Measurements from ENCODE around the gene THSD7B. TPM values are rescaled to one million over a fixed set of nuclear protein-coding genes. Genes with fewer than 3 reads are reported as not detected.
"Not testable (repeated sequence)": the region's sequence is repeated elsewhere in the genome, so short reads cannot be mapped to it uniquely, and the experiment has no call there.

The THSD7B gene
- total RNA-seq, 1 donor from 2014 or later: not detected

- no peak overlapping the region for H3K4me3 Mint-ChIP-seq
- no peaks in the 10 kb centered on the region for H3K4me1 Mint-ChIP-seq (ENCODE audit: low read depth)
- DNase-seq (ENCODE audit: low spot score): no peak
- H3K27me3 Mint-ChIP-seq (ENCODE audit: insufficient read depth): no peaks in the 10 kb centered on the region
- peaks cover 3% of the 10 kb centered on the region for H3K9me3 Mint-ChIP-seq
- no peak overlapping the region for H3K27ac Mint-ChIP-seq
- H3K36me3 Mint-ChIP-seq (ENCODE audit: low read depth): no peaks in the 10 kb centered on the region
- intact Hi-C loops (cut with micrococcal nuclease): no loop called here
Observed at GRCh38 chr2:137321566-137321965, 556.2 kb downstream of the THSD7B start.

GRCh38 chr2:137331562-137331961 is 566.2 kb downstream of the THSD7B start:
- intact Hi-C loops (cut with micrococcal nuclease); H3K27me3 Mint-ChIP-seq (ENCODE audit: insufficient read depth); H3K36me3 Mint-ChIP-seq (ENCODE audit: low read depth); H3K9me3 Mint-ChIP-seq; H3K27ac Mint-ChIP-seq; DNase-seq (ENCODE audit: low spot score); H3K4me1 Mint-ChIP-seq (ENCODE audit: low read depth); H3K4me3 Mint-ChIP-seq: not testable (repeated sequence)

GRCh38 chr2:137333386-137334165 is 568.2 kb downstream of the THSD7B start:
- peaks cover 9% of the 10 kb centered on the region for H3K9me3 Mint-ChIP-seq
- no peaks in the 10 kb centered on the region for H3K27me3 Mint-ChIP-seq (ENCODE audit: insufficient read depth)
- intact Hi-C loops (cut with micrococcal nuclease): no loop called here
- H3K4me1 Mint-ChIP-seq (ENCODE audit: low read depth): no peaks in the 10 kb centered on the region
- no peak for DNase-seq (ENCODE audit: low spot score)
- no peak overlapping the region for H3K4me3 Mint-ChIP-seq
- H3K36me3 Mint-ChIP-seq (ENCODE audit: low read depth): no peaks in the 10 kb centered on the region
- H3K27ac Mint-ChIP-seq: no peak overlapping the region

- no peak for DNase-seq (ENCODE audit: low spot score)
- Mint-ChIP-seq H3K27me3 (ENCODE audit: insufficient read depth) (no peaks in the 10 kb centered on the region), H3K27ac (no peak overlapping the region), H3K9me3 (no peaks in the 10 kb centered on the region), H3K4me3 (no peak overlapping the region), H3K36me3 (ENCODE audit: low read depth) (no peaks in the 10 kb centered on the region), H3K4me1 (ENCODE audit: low read depth) (no peaks in the 10 kb centered on the region)
- intact Hi-C loops (cut with micrococcal nuclease): no loop called here
Observed at GRCh38 chr2:137336067-137336466, 570.7 kb downstream of the THSD7B start.

- Mint-ChIP-seq H3K4me3 (no peak overlapping the region), H3K36me3 (ENCODE audit: low read depth) (no peaks in the 10 kb centered on the region)
Observed at GRCh38 chr2:137339051-137339450, 573.7 kb downstream of the THSD7B start.

GRCh38 chr2:137345994-137346393 is 580.6 kb downstream of the THSD7B start:
- H3K9me3 Mint-ChIP-seq: no peaks in the 10 kb centered on the region
- no peaks in the 10 kb centered on the region for H3K4me1 Mint-ChIP-seq (ENCODE audit: low read depth)
- no peak overlapping the region for H3K27ac Mint-ChIP-seq
- H3K4me3 Mint-ChIP-seq: no peak overlapping the region
- no peaks in the 10 kb centered on the region for H3K27me3 Mint-ChIP-seq (ENCODE audit: insufficient read depth)
- H3K36me3 Mint-ChIP-seq (ENCODE audit: low read depth): no peaks in the 10 kb centered on the region
- intact Hi-C loops (cut with micrococcal nuclease): no loop called here
- no peak for DNase-seq (ENCODE audit: low spot score)

More at GRCh38 chr2:137339051-137339450, 573.7 kb downstream of the THSD7B start:
- Mint-ChIP-seq H3K9me3 (no peaks in the 10 kb centered on the region), H3K4me1 (ENCODE audit: low read depth) (no peaks in the 10 kb centered on the region), H3K27me3 (ENCODE audit: insufficient read depth) (no peaks in the 10 kb centered on the region), H3K27ac (no peak overlapping the region)
- no peak for DNase-seq (ENCODE audit: low spot score)
- intact Hi-C loops (cut with micrococcal nuclease): no loop called here

GRCh38 chr2:137348301-137348700 is 583.0 kb downstream of the THSD7B start:
- no peaks in the 10 kb centered on the region for H3K9me3 Mint-ChIP-seq
- H3K4me1 Mint-ChIP-seq (ENCODE audit: low read depth): no peaks in the 10 kb centered on the region
- intact Hi-C loops (cut with micrococcal nuclease): no loop called here
- no peaks in the 10 kb centered on the region for H3K36me3 Mint-ChIP-seq (ENCODE audit: low read depth)
- H3K4me3 Mint-ChIP-seq: no peak overlapping the region
- DNase-seq (ENCODE audit: low spot score): no peak
- H3K27me3 Mint-ChIP-seq (ENCODE audit: insufficient read depth): no peaks in the 10 kb centered on the region
- no peak overlapping the region for H3K27ac Mint-ChIP-seq

- Mint-ChIP-seq H3K27me3 (ENCODE audit: insufficient read depth) (no peaks in the 10 kb centered on the region), H3K4me3 (no peak overlapping the region), H3K27ac (no peak overlapping the region), H3K9me3 (peaks cover 22% of the 10 kb centered on the region), H3K4me1 (ENCODE audit: low read depth) (no peaks in the 10 kb centered on the region), H3K36me3 (ENCODE audit: low read depth) (no peaks in the 10 kb centered on the region)
- intact Hi-C loops (cut with micrococcal nuclease): no loop called here
- DNase-seq (ENCODE audit: low spot score): no peak
Observed at GRCh38 chr2:137357634-137358033, 592.3 kb downstream of the THSD7B start.

- H3K4me1 Mint-ChIP-seq (ENCODE audit: low read depth): no peaks in the 10 kb centered on the region
- intact Hi-C loops (cut with micrococcal nuclease): no loop called here
Observed at GRCh38 chr2:137367361-137367760, 602.0 kb downstream of the THSD7B start.

GRCh38 chr2:137369106-137369505 is 603.8 kb downstream of the THSD7B start:
- intact Hi-C loops (cut with micrococcal nuclease): no loop called here
- H3K27me3 Mint-ChIP-seq (ENCODE audit: insufficient read depth): no peaks in the 10 kb centered on the region
- peaks cover 5% of the 10 kb centered on the region for H3K9me3 Mint-ChIP-seq
- H3K4me3 Mint-ChIP-seq: no peak overlapping the region
- no peak for DNase-seq (ENCODE audit: low spot score)
- H3K4me1 Mint-ChIP-seq (ENCODE audit: low read depth): no peaks in the 10 kb centered on the region
- H3K27ac Mint-ChIP-seq: no peak overlapping the region
- H3K36me3 Mint-ChIP-seq (ENCODE audit: low read depth): no peaks in the 10 kb centered on the region

More at GRCh38 chr2:137367361-137367760, 602.0 kb downstream of the THSD7B start:
- no peaks in the 10 kb centered on the region for H3K36me3 Mint-ChIP-seq (ENCODE audit: low read depth)
- H3K27me3 Mint-ChIP-seq (ENCODE audit: insufficient read depth): no peaks in the 10 kb centered on the region
- H3K9me3 Mint-ChIP-seq: peaks cover 16% of the 10 kb centered on the region
- DNase-seq (ENCODE audit: low spot score): no peak
- H3K27ac Mint-ChIP-seq: no peak overlapping the region
- no peak overlapping the region for H3K4me3 Mint-ChIP-seq

GRCh38 chr2:137379186-137379585 is 613.8 kb downstream of the THSD7B start:
- Mint-ChIP-seq H3K4me1 (ENCODE audit: low read depth) (no peaks in the 10 kb centered on the region), H3K27ac (no peak overlapping the region), H3K4me3 (no peak overlapping the region), H3K9me3 (peaks cover 18% of the 10 kb centered on the region), H3K36me3 (ENCODE audit: low read depth) (no peaks in the 10 kb centered on the region), H3K27me3 (ENCODE audit: insufficient read depth) (no peaks in the 10 kb centered on the region)
- DNase-seq (ENCODE audit: low spot score): no peak
- intact Hi-C loops (cut with micrococcal nuclease): no loop called here

GRCh38 chr2:137380610-137381009 is 615.3 kb downstream of the THSD7B start:
- H3K9me3 Mint-ChIP-seq: peaks cover 23% of the 10 kb centered on the region
- H3K4me3 Mint-ChIP-seq: no peak overlapping the region
- intact Hi-C loops (cut with micrococcal nuclease): no loop called here
- H3K36me3 Mint-ChIP-seq (ENCODE audit: low read depth): no peaks in the 10 kb centered on the region
- no peaks in the 10 kb centered on the region for H3K27me3 Mint-ChIP-seq (ENCODE audit: insufficient read depth)
- no peaks in the 10 kb centered on the region for H3K4me1 Mint-ChIP-seq (ENCODE audit: low read depth)
- no peak for DNase-seq (ENCODE audit: low spot score)
- H3K27ac Mint-ChIP-seq: no peak overlapping the region

- Mint-ChIP-seq H3K9me3 (peaks cover 23% of the 10 kb centered on the region), H3K36me3 (ENCODE audit: low read depth) (no peaks in the 10 kb centered on the region), H3K4me3 (no peak overlapping the region), H3K27me3 (ENCODE audit: insufficient read depth) (no peaks in the 10 kb centered on the region), H3K27ac (no peak overlapping the region), H3K4me1 (ENCODE audit: low read depth) (no peaks in the 10 kb centered on the region)
- DNase-seq (ENCODE audit: low spot score): no peak
- intact Hi-C loops (cut with micrococcal nuclease): no loop called here
Observed at GRCh38 chr2:137381731-137382130, 616.4 kb downstream of the THSD7B start.

- H3K27ac Mint-ChIP-seq: no peak overlapping the region
- no peaks in the 10 kb centered on the region for H3K36me3 Mint-ChIP-seq (ENCODE audit: low read depth)
- peaks cover 23% of the 10 kb centered on the region for H3K9me3 Mint-ChIP-seq
- intact Hi-C loops (cut with micrococcal nuclease): no loop called here
- no peak overlapping the region for H3K4me3 Mint-ChIP-seq
- no peak for DNase-seq (ENCODE audit: low spot score)
- no peaks in the 10 kb centered on the region for H3K4me1 Mint-ChIP-seq (ENCODE audit: low read depth)
- no peaks in the 10 kb centered on the region for H3K27me3 Mint-ChIP-seq (ENCODE audit: insufficient read depth)
Observed at GRCh38 chr2:137383391-137383790, 618.0 kb downstream of the THSD7B start.

Data from activated T-helper 1 cell treated with anti-CD3 and anti-CD28 coated beads, Interleukin-12 subunit alpha, Interleukin-12 subunit beta, Interleukin-2, Interleukin-4 antibody, amounts not matched to agents 30 ng/mL and 10 ng/mL and 1 ng/mL, durations not matched to agents 14 hours and 24 hours and 36 hours (primary cell).